HepG2 (cell line): Measurements from ENCODE around the gene PITX3. TPM values are rescaled to one million over a fixed set of nuclear protein-coding genes. Genes with fewer than 3 reads are reported as not detected.

Source experiments
- ARNT ChIP-seq: fragments of 450-650 bp; IDR thresholded peaks from 2 replicates; pipeline ENCODE4 v1.6.1; 2017
- ISL2 ChIP-seq: sonication (generic); formaldehyde crosslinking; IDR thresholded peaks from 2 replicates; pipeline ENCODE4 v1.5.0; 2020; ENCODE audit warnings: missing genetic modification reagents
- MYC ChIP-seq: sonication (generic); formaldehyde crosslinking; IDR thresholded peaks from 2 replicates; pipeline ENCODE4 v1.9.0; 2021; ENCODE audit warnings: missing genetic modification reagents, borderline replicate concordance
- PAWR ChIP-seq: sonication (generic); formaldehyde crosslinking; IDR thresholded peaks from 2 replicates; pipeline ENCODE4 v1.4.0; 2020; ENCODE audit warnings: missing genetic modification reagents, mild to moderate bottlenecking, borderline replicate concordance
- RELA ChIP-seq: sonication (generic); formaldehyde crosslinking; IDR thresholded peaks from 2 replicates; pipeline ENCODE4 v1.4.0; 2020; ENCODE audit warnings: missing genetic modification reagents
- RNF2 ChIP-seq: fragments of 450-650 bp; conservative IDR thresholded peaks from 2 replicates; pipeline ENCODE4 v1.6.1; 2016; ENCODE audit warnings: low read depth
- TFDP2 ChIP-seq: sonication (generic); formaldehyde crosslinking; IDR thresholded peaks from 2 replicates; pipeline ENCODE4 v1.4.0; 2020; ENCODE audit warnings: missing genetic modification reagents
- TMF1 ChIP-seq: sonication (generic); formaldehyde crosslinking; IDR thresholded peaks from 2 replicates; pipeline ENCODE4 v1.8.1; 2022; ENCODE audit warnings: low read depth, missing genetic modification reagents
- ZKSCAN8 ChIP-seq: IDR thresholded peaks from 2 replicates; pipeline ENCODE4 v1.6.1; 2016; ENCODE audit warnings: borderline replicate concordance, missing genetic modification reagents, missing compliant biosample characterization
- ZNF30 ChIP-seq: sonication (generic); formaldehyde crosslinking; IDR thresholded peaks from 2 replicates; pipeline ENCODE4 v1.5.0; 2020; ENCODE audit warnings: mild to moderate bottlenecking, missing genetic modification reagents
- ZNF543 ChIP-seq: sonication (generic); formaldehyde crosslinking; IDR thresholded peaks from 2 replicates; pipeline ENCODE4 v1.4.0; 2020; ENCODE audit warnings: mild to moderate bottlenecking, missing genetic modification reagents
- ZNF564 ChIP-seq: sonication (generic); formaldehyde crosslinking; IDR thresholded peaks from 2 replicates; pipeline ENCODE4 v1.8.1; 2023; ENCODE audit warnings: mild to moderate bottlenecking, missing genetic modification reagents
- ZNF574 ChIP-seq: sonication (generic); formaldehyde crosslinking; IDR thresholded peaks from 2 replicates; pipeline ENCODE4 v1.4.0; 2020; ENCODE audit warnings: missing genetic modification reagents
- ZNF749 ChIP-seq: sonication (generic); formaldehyde crosslinking; IDR thresholded peaks from 2 replicates; pipeline ENCODE4 v1.8.0; 2022; ENCODE audit warnings: mild to moderate bottlenecking, missing genetic modification reagents, moderate library complexity, borderline replicate concordance
- ZNF75D ChIP-seq: sonication (generic); formaldehyde crosslinking; IDR thresholded peaks from 2 replicates; pipeline ENCODE4 v1.8.1; 2023; ENCODE audit warnings: missing genetic modification reagents, mild to moderate bottlenecking, borderline replicate concordance
- ZNF768 ChIP-seq: sonication (generic); formaldehyde crosslinking; IDR thresholded peaks from 2 replicates; pipeline ENCODE4 v1.4.0; 2020; ENCODE audit warnings: missing genetic modification reagents
- ZSCAN20 ChIP-seq: sonication (generic); formaldehyde crosslinking; IDR thresholded peaks from 2 replicates; pipeline ENCODE4 v1.4.0; 2020; ENCODE audit warnings: missing genetic modification reagents, mild to moderate bottlenecking, borderline replicate concordance
- ZUFSP ChIP-seq: sonication (generic); formaldehyde crosslinking; IDR thresholded peaks from 2 replicates; pipeline ENCODE4 v1.9.0; 2021; ENCODE audit warnings: missing genetic modification reagents, mild to moderate bottlenecking, borderline replicate concordance
- polyA plus RNA-seq, 8 experiments: library from polyadenylated mRNA; depleted of rRNA in 3 of 8; stranded (reverse) in 7 of 8; unstranded in 1 of 8; fragments of >200 nt; fragmentation: Illumina TruSeq in 4 of 8; extraction: Trizol in 4 of 8; gene quantifications; 2 replicates each; pipeline versions ENCODE4 v1.2.1 to v1.2.3, GENCODE V29; 2011 to 2016; ENCODE audit warnings: low read depth in 4 of 8, missing spikeins in 1 of 8, mixed read lengths in 1 of 8; ENCODE audit not compliant: insufficient read depth in 1 of 8
- total RNA-seq, 5 experiments: library from RNA; depleted of rRNA; stranded (reverse); fragments of >200 nt; fragmentation: Illumina TruSeq; extraction: Trizol; gene quantifications; 2 replicates each; pipeline ENCODE4 v1.2.3, GENCODE V29; 2016; ENCODE audit warnings: low read depth in 1 of 5
- TF ChIP-seq, protein P1 (sequence below): sonication (generic); formaldehyde crosslinking; IDR thresholded peaks from 2 replicates; pipeline ENCODE4 v1.4.0; 2020; ENCODE audit warnings: missing genetic modification reagents
- TF ChIP-seq, protein P2 (sequence below): sonication (generic); formaldehyde crosslinking; IDR thresholded peaks from 2 replicates; pipeline ENCODE4 v1.5.0; 2020; ENCODE audit warnings: mild to moderate bottlenecking, low read depth, missing genetic modification reagents, borderline replicate concordance
- TF ChIP-seq, protein P3 (sequence below): IDR thresholded peaks from 2 replicates; pipeline ENCODE4 v1.6.1; 2016; ENCODE audit warnings: missing compliant biosample characterization, missing genetic modification reagents, borderline replicate concordance

PITX3 gene
- total and polyA plus RNA-seq, 2 of the 13 experiments (the other 11 are each of a cell fraction or from before 2014, with no cell fraction given) = not detected

- TF ChIP-seq ZKSCAN8 (CRISPR knock-in tag) (0 out of 2 replicates have a peak, but pooled peaks have one; percentile 40), ARNT (no peak), TMF1 (CRISPR knock-in tag) (peak; percentile 93), ZNF564 (CRISPR knock-in tag) (peak; percentile 93), ZNF543 (CRISPR knock-in tag) (peak; percentile 91; the same call in 1 of the 2 replicates), TFDP2 (peak; percentile 95), MYC (CRISPR knock-in tag) (no peak; the same call in 1 of the 2 replicates), ZNF749 (CRISPR knock-in tag) (peak; percentile 98; the same call in 1 of the 2 replicates), ISL2 (CRISPR knock-in tag) (no peak), PAWR (CRISPR knock-in tag) (no peak), ZNF574 (CRISPR knock-in tag) (peak; percentile 72), ZNF30 (CRISPR knock-in tag) (peak; percentile 92; the same call in 1 of the 2 replicates), ZNF768 (CRISPR knock-in tag) (peak; percentile 77; the same call in 1 of the 2 replicates), ZUFSP (CRISPR knock-in tag) (no peak), RELA (CRISPR knock-in tag) (no peak), ZNF75D (CRISPR knock-in tag) (no peak), ZSCAN20 (CRISPR knock-in tag) (peak; percentile 66; the same call in 1 of the 2 replicates), RNF2 (peak; percentile 99)
- TF ChIP-seq, protein P1, sequence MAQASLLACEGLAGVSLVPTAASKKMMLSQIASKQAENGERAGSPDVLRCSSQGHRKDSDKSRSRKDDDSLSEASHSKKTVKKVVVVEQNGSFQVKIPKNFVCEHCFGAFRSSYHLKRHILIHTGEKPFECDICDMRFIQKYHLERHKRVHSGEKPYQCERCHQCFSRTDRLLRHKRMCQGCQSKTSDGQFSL (CRISPR knock-in tag) = no peak
- TF ChIP-seq, protein P2, sequence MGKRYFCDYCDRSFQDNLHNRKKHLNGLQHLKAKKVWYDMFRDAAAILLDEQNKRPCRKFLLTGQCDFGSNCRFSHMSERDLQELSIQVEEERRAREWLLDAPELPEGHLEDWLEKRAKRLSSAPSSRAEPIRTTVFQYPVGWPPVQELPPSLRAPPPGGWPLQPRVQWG (CRISPR knock-in tag) = no peak
- TF ChIP-seq, protein P3, sequence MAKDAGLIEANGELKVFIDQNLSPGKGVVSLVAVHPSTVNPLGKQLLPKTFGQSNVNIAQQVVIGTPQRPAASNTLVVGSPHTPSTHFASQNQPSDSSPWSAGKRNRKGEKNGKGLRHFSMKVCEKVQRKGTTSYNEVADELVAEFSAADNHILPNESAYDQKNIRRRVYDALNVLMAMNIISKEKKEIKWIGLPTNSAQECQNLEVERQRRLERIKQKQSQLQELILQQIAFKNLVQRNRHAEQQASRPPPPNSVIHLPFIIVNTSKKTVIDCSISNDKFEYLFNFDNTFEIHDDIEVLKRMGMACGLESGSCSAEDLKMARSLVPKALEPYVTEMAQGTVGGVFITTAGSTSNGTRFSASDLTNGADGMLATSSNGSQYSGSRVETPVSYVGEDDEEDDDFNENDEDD (CRISPR knock-in tag) = peak; percentile 98
These were observed 15.4 kb downstream of the PITX3 start, which contains the start of gene ELOVL3 (continued) for GRCh38 chr10:102225646-102226541.
